ENCODE measurements around the gene PDE6B.

PDE6B gene

DNA sequence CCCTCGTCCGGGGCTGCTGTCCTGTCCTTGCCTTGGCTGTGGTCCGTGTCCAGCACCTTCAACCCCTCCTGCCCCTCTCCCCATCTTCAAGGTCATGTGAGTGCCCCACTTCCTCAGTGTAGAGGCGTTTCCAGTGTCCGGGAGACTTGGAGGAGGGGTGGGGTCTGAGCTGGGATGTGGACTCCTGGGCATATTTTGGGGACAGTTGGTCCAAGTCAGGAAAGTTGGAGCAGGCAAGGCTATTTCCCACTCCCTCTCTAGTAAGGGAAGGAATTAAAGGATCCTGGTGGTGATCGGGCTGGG lies 83.2 kb downstream of the PDE6B start:
- DNase-seq, result no peak

DNA sequence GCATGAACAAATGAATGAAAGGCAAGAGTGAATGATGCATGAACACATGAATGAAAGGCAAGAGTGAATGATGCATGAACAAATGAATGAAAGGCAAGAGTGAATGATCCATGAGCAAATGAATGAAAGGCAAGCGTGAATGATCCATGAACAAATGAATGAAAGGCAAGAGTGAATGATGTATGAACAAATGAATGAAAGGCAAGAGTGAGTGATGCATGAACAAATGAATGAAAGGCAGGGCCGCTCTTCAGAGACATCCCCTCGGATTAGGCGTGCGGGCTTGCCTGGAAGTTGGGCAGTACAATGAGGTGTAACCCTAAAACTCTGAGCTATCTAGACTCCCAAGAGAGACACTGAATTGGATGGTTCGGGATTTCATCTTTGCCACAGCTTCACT lies 84.0 kb downstream of the PDE6B start:
- no peak for DNase-seq

GRCh38 chr4:710116-710515 lies 84.7 kb downstream of the PDE6B start:
- DNase-seq, result no peak

DNA sequence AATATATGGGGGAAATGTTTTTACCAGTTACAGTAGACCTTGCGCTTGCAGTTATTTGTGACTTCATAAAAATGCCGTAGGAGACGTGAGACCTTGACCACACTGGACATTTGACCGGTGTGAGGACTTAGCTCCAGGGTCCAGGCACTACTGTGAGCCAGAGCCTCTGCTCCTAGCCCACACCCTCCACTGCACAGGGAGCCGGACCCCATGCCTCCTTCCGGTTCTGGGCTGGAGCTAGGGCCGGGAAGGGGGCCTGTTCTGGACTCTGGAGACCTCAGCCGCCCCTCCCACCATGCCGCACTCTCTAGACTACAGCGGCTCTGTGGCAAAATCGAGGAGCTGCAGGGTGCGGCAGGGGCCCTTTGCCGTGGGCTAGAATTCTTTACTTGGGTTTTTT lies 85.5 kb downstream of the PDE6B start:
- DNase-seq, result no peak

GRCh38 chr4:712093-712492 lies 86.7 kb downstream of the PDE6B start:
- no peak for DNase-seq

DNA sequence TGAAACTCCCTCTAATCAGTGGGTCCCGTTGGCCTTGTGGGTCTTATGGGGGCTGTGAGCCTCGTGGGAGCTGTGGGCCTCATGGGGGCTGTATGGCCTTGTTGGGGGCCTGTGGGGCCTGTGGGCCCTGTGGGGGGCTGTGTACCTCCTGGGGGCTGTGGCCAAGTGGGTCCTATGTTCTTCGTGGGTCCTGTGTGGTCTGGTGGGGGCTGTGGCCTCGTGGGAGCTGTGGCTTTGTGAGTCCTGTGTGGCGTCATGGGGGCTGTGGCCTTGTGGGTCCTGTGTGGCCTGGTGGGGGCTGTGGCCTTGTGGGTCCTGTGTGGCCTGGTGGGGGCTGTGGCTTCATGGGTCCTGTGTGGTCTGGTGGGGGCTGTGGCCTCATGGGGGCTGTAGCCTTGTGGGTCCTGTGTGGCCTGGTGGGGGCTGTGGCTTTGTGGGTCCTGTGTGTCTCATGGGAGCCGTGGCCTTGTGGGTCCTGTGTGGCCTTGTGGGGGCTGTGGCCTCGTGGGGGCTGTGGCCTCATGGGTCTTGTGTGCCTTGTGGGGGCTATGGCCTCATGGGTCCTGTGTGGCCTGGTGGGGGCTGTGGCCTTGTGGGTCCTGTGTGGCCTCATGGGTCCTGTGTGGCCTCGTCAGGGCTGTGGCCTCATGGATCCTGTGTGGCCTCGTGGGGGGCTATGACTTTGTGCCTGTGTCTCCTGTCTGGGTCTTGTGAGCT lies 87.7 kb downstream of the PDE6B start:
- no peak for DNase-seq

GRCh38 chr4:714087-714486 lies 88.7 kb downstream of the PDE6B start:
- no peak for DNase-seq

DNA sequence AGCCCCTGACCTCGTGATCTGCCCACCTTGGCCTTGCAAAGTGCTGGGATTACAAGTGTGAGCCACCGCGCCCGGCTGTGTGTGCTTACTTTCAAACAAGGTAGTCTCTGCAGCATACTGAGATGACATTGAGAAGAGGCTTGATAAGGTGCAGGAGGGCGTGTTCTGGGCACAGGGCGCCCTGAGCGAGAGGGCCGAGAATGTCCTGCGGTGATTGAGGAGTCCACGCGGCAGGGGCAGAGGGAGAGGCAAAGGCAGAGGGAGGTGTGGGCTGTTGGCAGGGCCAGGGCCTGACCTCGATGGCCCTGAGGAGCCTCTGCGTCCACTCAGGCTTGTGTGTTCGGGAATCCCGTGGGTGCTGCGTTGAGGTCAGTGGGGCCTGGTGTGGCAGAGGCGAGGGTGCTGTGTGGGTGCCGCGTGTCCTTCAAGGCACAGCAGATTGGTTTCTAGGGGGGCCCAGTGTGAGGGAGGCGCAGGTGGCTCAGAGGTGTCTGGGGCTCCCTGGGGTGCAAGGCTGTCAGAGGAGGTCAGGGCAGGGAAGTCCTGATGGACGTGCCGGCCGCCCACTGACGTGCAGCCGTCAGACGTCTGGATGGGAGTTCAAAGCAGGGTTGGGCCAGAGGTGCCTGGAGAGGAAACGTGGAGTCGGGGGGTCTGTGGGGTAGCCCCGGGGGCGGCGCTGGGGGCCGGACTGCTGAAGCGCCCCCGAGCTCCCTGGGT lies 92.4 kb downstream of the PDE6B start:
- DNase-seq, result no peak

DNA sequence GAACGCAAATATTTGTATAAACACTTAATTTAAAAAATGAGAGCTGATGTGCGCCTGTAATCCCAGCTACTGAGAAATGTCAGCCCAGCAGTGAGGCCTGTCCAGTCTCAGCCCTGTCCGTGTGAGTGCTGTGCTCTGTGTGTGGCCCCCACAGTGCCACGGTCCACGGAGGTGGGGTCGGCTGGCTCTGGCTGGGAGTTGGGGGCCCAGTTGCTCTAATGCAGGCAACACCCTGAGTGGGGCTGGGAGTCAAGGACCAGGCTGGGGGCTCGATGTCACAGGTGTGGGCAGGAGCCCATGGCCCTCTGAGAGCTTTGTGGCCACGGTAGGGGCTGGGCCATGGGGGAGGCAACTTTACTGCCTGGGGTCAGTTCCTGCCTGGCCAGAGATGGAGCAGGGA lies 93.1 kb downstream of the PDE6B start:
- no peak for DNase-seq

Measured in DMS79 (cell line).